22Rv1 (cell line): ENCODE data around the gene UBE4B.
"Not testable (repeated sequence)": the region's sequence is repeated elsewhere in the genome, so short reads cannot be mapped to it uniquely, and the experiment has no call there.

ENCODE experiments used
- CTCF ChIP-seq: fragments of 450-650 bp; IDR thresholded peaks from 2 replicates; pipeline ENCODE4 v1.5.1; 2017; ENCODE audit warnings: mild to moderate bottlenecking
- ZFX ChIP-seq: fragments of 450-650 bp; IDR thresholded peaks from 2 replicates; pipeline ENCODE4 v1.6.1; 2017; ENCODE audit warnings: antibody characterized with exemption, borderline replicate concordance

- TF ChIP-seq CTCF, ZFX: not testable (repeated sequence)
Measured at GRCh38 chr1:10220657-10221056, 187.9 kb downstream of the UBE4B start.
